Transverse colon (tissue), 4 donors: Measurements from ENCODE around the gene NIT2. TPM values are rescaled to one million over a fixed set of nuclear protein-coding genes. Genes with fewer than 3 reads are reported as not detected.

ENCODE experiments used
- DNase-seq: peaks from one replicate; pipeline ENCODE4 v3.0.0-alpha.2; 2019
- H3K27ac ChIP-seq, 4 donors: fragments of 200-600 bp; sonication (generic); 2 replicates each; pipeline ENCODE4 v1.5.1; 2016 to 2018; ENCODE audit warnings: inconsistent platforms in 4 of 4
- H3K27me3 ChIP-seq: fragments of 200-600 bp; sonication (generic); 2 replicates; pipeline ENCODE4 v1.5.1; 2017; ENCODE audit warnings: inconsistent platforms
- H3K36me3 ChIP-seq, 4 donors: fragments of 200-600 bp; sonication (generic); 2 replicates each; pipeline ENCODE4 v1.5.1; 2017 to 2019; ENCODE audit warnings: inconsistent platforms in 4 of 4
- H3K4me1 ChIP-seq, 4 donors: fragments of 200-600 bp; sonication (generic); 2 replicates each; pipeline ENCODE4 v1.5.1; 2017 to 2020; ENCODE audit warnings: inconsistent platforms in 4 of 4
- H3K4me3 ChIP-seq, 4 donors: fragments of 200-600 bp; sonication (generic); 1 replicate in 1 of 4; 2 replicates in 3 of 4; pipeline versions ENCODE4 v1.5.1 to v1.6.1; 2017 to 2019; ENCODE audit warnings: inconsistent platforms in 4 of 4
- H3K9me3 ChIP-seq, 2 donors: fragments of 200-600 bp; sonication (generic); 2 replicates each; pipeline ENCODE4 v1.5.1; 2017 to 2019; ENCODE audit warnings: inconsistent platforms in 2 of 2
- EP300 ChIP-seq: sonication (generic); formaldehyde crosslinking; IDR thresholded peaks from one replicate; pipeline ENCODE4 v1.6.1; 2017; ENCODE audit warnings: antibody characterized with exemption, low read depth
- POLR2A ChIP-seq: fragments of 450-650 bp; IDR thresholded peaks from one replicate; pipeline ENCODE4 v1.6.1; 2016; ENCODE audit warnings: antibody characterized with exemption, mild to moderate bottlenecking, moderate library complexity
- POLR2AphosphoS5 ChIP-seq, 3 donors: sonication (generic); formaldehyde crosslinking; IDR thresholded peaks; one replicate each; pipeline ENCODE4 v1.6.1; 2016; ENCODE audit warnings: antibody characterized with exemption in 3 of 3
- WGBS, 2 donors: methylation state at CpG; one replicate each; pipeline ENCODE4 v1.1.5; 2018; ENCODE audit warnings: low coverage in 1 of 2; 5-methylcytosine and 5-hydroxymethylcytosine counted together
- in situ Hi-C, 4 donors: fragments of 200-750 bp; cut with MboI; loops; one replicate each; pipeline versions ENCODE4 v1.15.0 to v1.15.1; 2017; ENCODE audit warnings: low sequenced_read_pairs in 3 of 4, low pct_ligation_motif_present in 1 of 4, low pct_unique_long_range_greater_than_20kb in 1 of 4
- intact Hi-C: fragments of 100-400 bp; cut with DNase I; formaldehyde crosslinking; loops from one replicate; pipeline ENCODE4 v1.15.1; 2023; ENCODE audit warnings: low total_unique reads
- total RNA-seq, 4 donors: library from RNA; depleted of rRNA; stranded (reverse); fragments of >200 nt; gene quantifications; one replicate each; pipeline ENCODE4 v1.1.0, GENCODE V29; 2016
- TF ChIP-seq, protein P1 (sequence below), 5 experiments: fragments of 200-600 bp in 3 of 5; fragments of 450-650 bp in 2 of 5; sonication (generic) in 3 of 5; IDR thresholded peaks; 1 replicate in 2 of 5; 2 replicates in 3 of 5; pipeline ENCODE4 v1.5.1; 2016 to 2017; ENCODE audit warnings: antibody characterized with exemption in 5 of 5, inconsistent platforms in 3 of 5, mild to moderate bottlenecking in 2 of 5, moderate library complexity in 1 of 5

The NIT2 gene
- total RNA-seq, 4 donors from 2014 or later: 13.8 to 25.1 (median 18.8) TPM

DNA sequence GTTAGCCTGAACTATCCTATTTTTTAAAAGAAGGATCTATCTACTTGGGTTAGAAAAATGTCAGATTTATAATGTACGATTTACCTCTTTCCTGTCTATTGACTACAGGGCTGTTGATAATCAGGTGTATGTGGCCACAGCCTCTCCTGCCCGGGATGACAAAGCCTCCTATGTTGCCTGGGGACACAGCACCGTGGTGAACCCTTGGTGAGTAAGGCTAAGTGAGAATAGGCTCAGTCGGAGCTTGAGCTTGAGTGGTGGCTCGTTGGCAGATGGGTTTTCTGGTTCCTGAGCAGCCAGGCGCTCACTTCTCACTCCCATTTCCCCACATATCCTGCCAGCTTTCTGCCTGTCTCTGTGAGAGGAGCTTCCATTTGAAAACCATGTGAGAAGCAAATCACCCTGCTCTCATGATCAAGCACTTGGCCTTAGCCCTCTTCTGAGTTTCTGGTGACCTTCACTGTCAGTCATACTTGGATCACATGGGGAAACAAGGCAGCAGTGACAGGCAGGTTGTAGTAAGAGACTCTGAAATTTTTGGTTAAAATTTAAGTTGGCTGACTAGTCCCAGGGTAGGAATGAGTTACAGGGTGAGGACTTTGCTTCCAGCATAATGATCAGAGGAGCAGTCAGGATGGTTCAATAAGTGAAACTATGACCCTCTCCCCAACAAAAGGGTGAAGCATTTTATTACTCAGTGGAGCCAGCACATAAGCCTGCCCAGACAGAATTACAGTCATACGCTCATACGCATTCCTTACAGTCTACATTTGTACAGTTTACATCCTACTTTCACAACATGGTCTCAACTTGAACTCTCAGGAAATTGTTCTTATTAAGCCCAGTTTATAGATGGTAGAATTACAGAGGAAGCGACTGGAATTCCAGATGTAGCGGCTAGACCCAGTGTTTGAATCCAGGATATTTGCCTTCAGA, 18.0 kb downstream of the NIT2 start:
- no peak for TF ChIP-seq EP300
- TF ChIP-seq POLR2AphosphoS5 (IDR thresholded peaks at IDR 0.05): no peak
- no peak for TF ChIP-seq POLR2A
- TF ChIP-seq, protein P1, sequence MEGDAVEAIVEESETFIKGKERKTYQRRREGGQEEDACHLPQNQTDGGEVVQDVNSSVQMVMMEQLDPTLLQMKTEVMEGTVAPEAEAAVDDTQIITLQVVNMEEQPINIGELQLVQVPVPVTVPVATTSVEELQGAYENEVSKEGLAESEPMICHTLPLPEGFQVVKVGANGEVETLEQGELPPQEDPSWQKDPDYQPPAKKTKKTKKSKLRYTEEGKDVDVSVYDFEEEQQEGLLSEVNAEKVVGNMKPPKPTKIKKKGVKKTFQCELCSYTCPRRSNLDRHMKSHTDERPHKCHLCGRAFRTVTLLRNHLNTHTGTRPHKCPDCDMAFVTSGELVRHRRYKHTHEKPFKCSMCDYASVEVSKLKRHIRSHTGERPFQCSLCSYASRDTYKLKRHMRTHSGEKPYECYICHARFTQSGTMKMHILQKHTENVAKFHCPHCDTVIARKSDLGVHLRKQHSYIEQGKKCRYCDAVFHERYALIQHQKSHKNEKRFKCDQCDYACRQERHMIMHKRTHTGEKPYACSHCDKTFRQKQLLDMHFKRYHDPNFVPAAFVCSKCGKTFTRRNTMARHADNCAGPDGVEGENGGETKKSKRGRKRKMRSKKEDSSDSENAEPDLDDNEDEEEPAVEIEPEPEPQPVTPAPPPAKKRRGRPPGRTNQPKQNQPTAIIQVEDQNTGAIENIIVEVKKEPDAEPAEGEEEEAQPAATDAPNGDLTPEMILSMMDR (IDR thresholded peaks at IDR 0.05): no peak
- intact Hi-C loops (no loop called here), in situ Hi-C loops (no loop called here)
- 97 to 100% methylated on average over 5 to 10 of the region's 10 CpGs for WGBS, 2 donors
- Histone ChIP-seq H3K4me3 (no peak overlapping the region), H3K4me1 (no peaks in the 10 kb centered on the region), H3K36me3 (peaks cover 0 to 30% (median 14%) of the 10 kb centered on the region in 4 donors), H3K9me3 (no peaks in the 10 kb centered on the region), H3K27me3 (no peaks in the 10 kb centered on the region), H3K27ac (no peak overlapping the region)
- no peak for DNase-seq

DNA sequence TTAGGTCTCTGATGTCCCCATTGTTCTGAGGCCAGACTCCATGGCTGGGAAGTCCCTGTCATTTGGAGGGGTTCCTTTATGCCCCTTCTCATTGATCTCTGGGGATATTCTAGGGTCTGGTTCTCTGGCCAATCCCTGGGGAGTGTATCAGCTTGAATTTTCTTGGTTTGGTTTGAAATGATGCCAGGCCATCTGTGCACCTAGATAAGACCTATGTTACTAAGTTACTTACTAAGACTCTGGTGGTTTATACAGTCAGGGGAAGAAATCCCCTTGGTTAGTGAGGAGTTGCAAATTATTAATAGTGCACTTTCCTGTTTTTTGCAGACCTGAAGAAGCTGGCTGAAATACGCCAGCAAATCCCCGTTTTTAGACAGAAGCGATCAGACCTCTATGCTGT, 20.3 kb downstream of the NIT2 start:
- intact Hi-C loops: no loop called here

GRCh38 chr3:100358413-100358812, 23.9 kb downstream of the NIT2 start:
- DNase-seq: no peak
- H3K27me3 ChIP-seq: no peaks in the 10 kb centered on the region
- H3K27ac ChIP-seq: no peak overlapping the region
- peaks cover 0 to 23% (median 5%) of the 10 kb centered on the region in 4 donors for H3K36me3 ChIP-seq
- intact Hi-C loops (no loop called here), in situ Hi-C loops (no loop called here)
- no peaks in the 10 kb centered on the region for H3K4me1 ChIP-seq
- H3K4me3 ChIP-seq: no peak overlapping the region
- no peaks in the 10 kb centered on the region for H3K9me3 ChIP-seq
- 94% methylated on average over 2 of the region's 2 CpGs for WGBS, 2 donors
- TF ChIP-seq, protein P1 (IDR thresholded peaks at IDR 0.05): no peak
- TF ChIP-seq POLR2A (no peak), POLR2AphosphoS5 (IDR thresholded peaks at IDR 0.05) (no peak), EP300 (no peak)

More for the DNA sequence above, 20.3 kb downstream of the NIT2 start:
- Histone ChIP-seq H3K27ac (no peak overlapping the region), H3K9me3 (no peaks in the 10 kb centered on the region), H3K36me3 (peaks cover 0 to 19% (median 8%) of the 10 kb centered on the region in 4 donors), H3K4me3 (no peak overlapping the region), H3K4me1 (no peaks in the 10 kb centered on the region), H3K27me3 (no peaks in the 10 kb centered on the region)
- DNase-seq: no peak
- WGBS, 2 donors: 88 to 96% methylated on average over 3 of the region's 3 CpGs
- in situ Hi-C loops: no loop called here
- TF ChIP-seq EP300 (no peak), POLR2AphosphoS5 (IDR thresholded peaks at IDR 0.05) (no peak)

DNA sequence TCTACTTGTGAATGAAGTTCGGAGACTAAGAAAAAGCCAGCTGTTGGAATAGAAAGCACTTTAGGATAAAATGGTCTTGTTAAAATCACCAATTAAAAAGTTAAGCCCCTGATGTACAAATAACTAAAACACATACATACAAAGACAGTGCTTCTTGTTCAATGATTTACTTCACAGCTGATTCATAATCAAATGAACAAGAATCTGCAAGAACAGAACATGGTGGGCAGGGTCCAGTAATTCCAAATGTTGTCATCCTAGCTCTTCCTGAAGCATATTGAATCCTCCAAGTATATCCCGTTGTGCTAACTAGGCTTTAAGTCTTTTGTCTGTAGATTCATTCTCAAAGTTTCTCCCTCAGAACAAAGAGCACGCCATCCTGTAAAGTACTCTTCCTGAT, 24.5 kb downstream of the NIT2 start:
- no peaks in the 10 kb centered on the region for H3K9me3 ChIP-seq
- 87 to 94% methylated on average over 3 of the region's 3 CpGs for whole genome bisulfite sequencing, 2 donors

More for the DNA sequence above, 24.5 kb downstream of the NIT2 start:
- TF ChIP-seq POLR2AphosphoS5 (IDR thresholded peaks at IDR 0.05) (no peak), EP300 (no peak), POLR2A (no peak)
- TF ChIP-seq, protein P1 (IDR thresholded peaks at IDR 0.05): no peak
- in situ Hi-C loops (no loop called here), intact Hi-C loops (no loop called here)
- Histone ChIP-seq H3K4me3 (no peak overlapping the region), H3K27ac (no peak overlapping the region), H3K36me3 (peaks cover 0 to 24% (median 7%) of the 10 kb centered on the region in 4 donors), H3K27me3 (no peaks in the 10 kb centered on the region), H3K4me1 (no peaks in the 10 kb centered on the region)
- no peak for DNase-seq
